Measurements from ENCODE around the gene MCTP1. TPM values are rescaled to one million over a fixed set of nuclear protein-coding genes. Genes with fewer than 3 reads are reported as not detected.

MCTP1 gene
- total and polyA plus RNA-seq, 2 of the 8 experiments (the other 6 are each of a cell fraction or from before 2014, with no cell fraction given), result 0.56 to 3.4 TPM

DNA sequence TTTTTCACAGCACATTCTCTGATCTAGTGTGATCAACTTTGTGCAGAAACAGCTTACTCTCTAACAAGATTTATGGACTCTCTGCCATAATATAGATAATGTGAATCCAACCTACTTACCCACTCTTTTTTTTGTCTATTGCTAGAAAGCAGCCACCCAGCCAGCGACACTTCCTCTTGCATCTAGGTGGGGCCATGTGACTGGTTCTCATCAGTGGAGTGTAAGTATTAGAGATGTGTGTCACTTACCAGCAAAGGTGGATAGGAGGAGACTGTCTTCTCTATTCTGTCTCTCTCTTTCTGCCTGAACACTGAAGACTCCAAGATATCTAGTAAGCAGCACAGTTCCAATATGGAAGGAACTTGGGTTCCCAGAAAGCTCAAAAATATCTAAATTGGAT is 174.8 kb downstream of the MCTP1 start (continued):
- TF ChIP-seq SRF (IDR thresholded peaks at IDR 0.05; ENCODE audit: low read depth, low read length) (no peak), SIN3A (conservative IDR thresholded peaks at IDR 0.05 in 1 of 2, IDR thresholded peaks at IDR 0.05 in 1 of 2; ENCODE audit: low read depth in 1 of 2, low read length in 2 of 2) (no peak), ASH2L (IDR thresholded peaks at IDR 0.05; ENCODE audit: low read length) (no peak), EZH2 (IDR thresholded peaks at IDR 0.05; ENCODE audit: low read depth, low read length, severe bottlenecking) (no peak), BACH1 (IDR thresholded peaks at IDR 0.05; ENCODE audit: low read length) (no peak)

Measured in H1 (cell line).